Panc1 (cell line): ENCODE measurements around the gene LSS. TPM values are rescaled to one million over a fixed set of nuclear protein-coding genes. Genes with fewer than 3 reads are reported as not detected.
A peak's percentile ranks its signal among the peaks of the same experiment; 100 is the strongest.

Experiments
- ATAC-seq: fragments of 200-7000 bp; cut with Tn5 transposase; 2 replicates; pipeline ENCODE4 v1.9.1; 2020; ENCODE audit warnings: mild to moderate bottlenecking, moderate library complexity
- BruUV-seq: library from RNA; stranded (reverse); fragments of 400-500 nt; replicated peaks from 2 replicates; lab custom pipeline; 2021; lab: Mats Ljungman, UMichigan
- CTCF ChIA-PET: fragments of 300-600 bp; sonication (Branson Sonifier 250); formaldehyde crosslinking; loops from one replicate; lab custom pipeline; 2022; ENCODE audit warnings: antibody characterized with exemption; lab: Charles Lee
- POLR2A ChIA-PET: fragments of 300-600 bp; sonication (Branson Sonifier 250); formaldehyde crosslinking; loops from one replicate; lab custom pipeline; 2022; ENCODE audit warnings: antibody characterized with exemption; lab: Charles Lee
- DNase-seq: peaks from one replicate; pipeline ENCODE4 v3.0.0-alpha.2; 2010; ENCODE audit warnings: low read depth, low spot score
- H3K27ac ChIP-seq: 2 replicates; pipeline ENCODE4 v1.5.1; 2011; ENCODE audit warnings: mild to moderate bottlenecking, low read length, inconsistent platforms
- H3K27me3 ChIP-seq: fragments of 200-500 bp; sonication (Bioruptor generic); 2 replicates; pipeline ENCODE4 v1.6.0; 2014; ENCODE audit warnings: low read length, inconsistent platforms; ENCODE audit not compliant: control insufficient read depth, insufficient read depth
- H3K36me3 ChIP-seq: fragments of 200-500 bp; sonication (Bioruptor generic); 2 replicates; pipeline ENCODE4 v1.5.1; 2014; ENCODE audit warnings: inconsistent platforms, mild to moderate bottlenecking, low read length, moderate library complexity; ENCODE audit not compliant: control insufficient read depth, insufficient read depth
- H3K4me1 ChIP-seq: 2 replicates; pipeline ENCODE4 v1.5.1; 2011; ENCODE audit warnings: inconsistent platforms, mild to moderate bottlenecking, low read length, moderate library complexity; ENCODE audit not compliant: control insufficient read depth, insufficient read depth
- H3K4me3 ChIP-seq, 2 experiments: 2 replicates each; pipeline ENCODE4 v1.5.1; 2011 to 2012; ENCODE audit warnings: low read depth in 2 of 2, low read length in 2 of 2, mild to moderate bottlenecking in 2 of 2, inconsistent platforms in 1 of 2, moderate library complexity in 1 of 2
- H3K9me3 ChIP-seq: fragments of 200-500 bp; sonication (Bioruptor generic); 2 replicates; pipeline ENCODE4 v1.5.1; 2014; ENCODE audit warnings: low read depth, mild to moderate bottlenecking, inconsistent platforms, low read length, moderate library complexity; ENCODE audit not compliant: control insufficient read depth, insufficient read depth
- CTCF ChIP-seq: fragments of 450-650 bp; IDR thresholded peaks from 2 replicates; pipeline ENCODE4 v1.5.1; 2017; ENCODE audit warnings: mild to moderate bottlenecking
- POLR2AphosphoS5 ChIP-seq: IDR thresholded peaks from 2 replicates; pipeline ENCODE4 v1.6.1; 2012; ENCODE audit warnings: mild to moderate bottlenecking, low read depth, low read length, moderate library complexity
- REST ChIP-seq, 2 experiments: IDR thresholded peaks; 2 replicates each; pipeline ENCODE4 v1.6.1; 2011 to 2012; ENCODE audit warnings: low read depth in 2 of 2, control low read depth in 1 of 2, low read length in 1 of 2, mild to moderate bottlenecking in 1 of 2, moderate library complexity in 1 of 2; ENCODE audit not compliant: insufficient read depth in 1 of 2
- SIN3A ChIP-seq: IDR thresholded peaks from 2 replicates; pipeline ENCODE4 v1.6.1; 2012; ENCODE audit warnings: low read depth, mild to moderate bottlenecking, low read length, moderate library complexity, borderline replicate concordance; ENCODE audit not compliant: insufficient read depth
- TCF7L2 ChIP-seq: IDR thresholded peaks from 2 replicates; pipeline ENCODE4 v1.6.1; 2011; ENCODE audit warnings: mild to moderate bottlenecking, low read depth, low read length, inconsistent platforms
- in situ Hi-C: cut with HindIII; loops from 2 replicates; pipeline ENCODE4 v1.10.0; 2016; ENCODE audit warnings: low sequenced_read_pairs, low pct_unique_long_range_greater_than_20kb
- intact Hi-C: fragments of 100-400 bp; cut with micrococcal nuclease; formaldehyde crosslinking; loops from one replicate; pipeline ENCODE4 v1.10.0; 2022; ENCODE audit not compliant: unreplicated experiment
- total RNA-seq: library from RNA; stranded (reverse); gene quantifications from one replicate; pipeline ENCODE4 v1.2.1, GENCODE V29; 2021; ENCODE audit not compliant: unreplicated experiment

LSS gene
- total RNA-seq, 1 experiment from 2014 or later: 111 TPM

GRCh38 chr21:46245213-46245915, 16.8 kb upstream of the LSS start:
- no peak overlapping the region for H3K4me3 ChIP-seq

GRCh38 chr21:46244602-46245001, 16.0 kb upstream of the LSS start:
- TF ChIP-seq CTCF (no peak), SIN3A (no peak)
- intact Hi-C loops: no loop called here
- POLR2A ChIA-PET: no interaction called here

More at GRCh38 chr21:46245213-46245915, 16.8 kb upstream of the LSS start:
- Histone ChIP-seq H3K36me3 (peaks cover 6% of the 10 kb centered on the region), H3K27me3 (no peaks in the 10 kb centered on the region), H3K27ac (no peak overlapping the region), H3K4me1 (no peaks in the 10 kb centered on the region), H3K9me3 (no peaks in the 10 kb centered on the region)
- ChIA-PET CTCF (no interaction called here), POLR2A (no interaction called here)
- in situ Hi-C loops: no loop called here
- intact Hi-C loops: no loop called here
- DNase-seq: no peak
- ATAC-seq: 0 out of 2 replicates have a peak, but pooled peaks have one; percentile 49
- TF ChIP-seq TCF7L2 (no peak), SIN3A (no peak), REST (IDR thresholded peaks at IDR 0.05; ENCODE audit: insufficient read depth in 1 of 2, low read depth in 2 of 2, low read length in 1 of 2) (no peak), CTCF (no peak), POLR2AphosphoS5 (no peak)
- no TSS peak for BruUV-seq

More at GRCh38 chr21:46244602-46245001, 16.0 kb upstream of the LSS start:
- Histone ChIP-seq H3K4me3 (no peak overlapping the region), H3K9me3 (no peaks in the 10 kb centered on the region), H3K27me3 (no peaks in the 10 kb centered on the region), H3K4me1 (no peaks in the 10 kb centered on the region), H3K27ac (no peak overlapping the region), H3K36me3 (peaks cover 3% of the 10 kb centered on the region)
- no peak for ATAC-seq
- BruUV-seq: no TSS peak
- in situ Hi-C loops: no loop called here
- DNase-seq: no peak
- CTCF ChIA-PET: no interaction called here
